ENCODE results near the gene NOC4L. TPM values are rescaled to one million over a fixed set of nuclear protein-coding genes. Genes with fewer than 3 reads are reported as not detected.

NOC4L gene
- total RNA-seq, 1 experiment from 2014 or later = 36.5 TPM

GRCh38 chr12:132095520-132096409, 48.5 kb upstream of the NOC4L start:
- no peak overlapping the region for H4K91ac ChIP-seq (ENCODE audit: insufficient read length, low read depth, low read length)
- no peak overlapping the region for H3K27ac ChIP-seq (ENCODE audit: insufficient read length, low read depth, low read length)
- Mint-ChIP-seq H3K4me1 (peaks cover 0 to 6% of the 10 kb centered on the region in 2 experiments; a peak in 1 of 4 replicates), H3K4me3 (no peak overlapping the region), H3K9me3 (peaks cover 11 to 14% of the 10 kb centered on the region in 2 experiments), H3K27me3 (ENCODE audit: low read depth) (no peaks in the 10 kb centered on the region), H3K27ac (peak overlapping the region in 1 of 3 experiments; percentile 46; a peak in 3 of 7 replicates), H3K36me3 (ENCODE audit: insufficient read depth in 1 of 3, low read depth in 3 of 3) (peaks cover 33 to 72% (median 58%) of the 10 kb centered on the region in 3 experiments)
- no peak overlapping the region for H4K5ac ChIP-seq (ENCODE audit: insufficient read length, low read depth, low read length)
- no peaks in the 10 kb centered on the region for H3K9me3 ChIP-seq (ENCODE audit: control insufficient read depth, low read depth, low read length)
- H2BK5ac ChIP-seq (ENCODE audit: insufficient read length, low read length) = no peak overlapping the region
- no peak overlapping the region for H2AK5ac ChIP-seq (ENCODE audit: insufficient read length, low read length)
- H2BK20ac ChIP-seq (ENCODE audit: low read depth, low read length, poor library complexity, severe bottlenecking) = no peak overlapping the region
- no peak for TF ChIP-seq CTCF (conservative IDR thresholded peaks at IDR 0.05)
- no peak overlapping the region for H3K14ac ChIP-seq (ENCODE audit: insufficient read depth, low read length)
- H3K56ac ChIP-seq (ENCODE audit: insufficient read length, low read depth, low read length) = no peak overlapping the region
- no peaks in the 10 kb centered on the region for H3K4me1 ChIP-seq (ENCODE audit: insufficient read depth, low read length)
- no peaks in the 10 kb centered on the region; the same call in 1 of the 2 replicates for H3K79me2 ChIP-seq (ENCODE audit: insufficient read depth, low read length)
- no peak overlapping the region for H3K4me2 ChIP-seq (ENCODE audit: insufficient read depth, insufficient read length, low read length)
- no peak overlapping the region for H3K23ac ChIP-seq (ENCODE audit: insufficient read length, low read depth, low read length)
- H3K4ac ChIP-seq (ENCODE audit: low read depth, low read length) = no peak overlapping the region
- no peak overlapping the region for H2BK120ac ChIP-seq (ENCODE audit: low read depth, low read length, poor library complexity, severe bottlenecking)
- no peaks in the 10 kb centered on the region for H3K79me1 ChIP-seq (ENCODE audit: insufficient read depth, low read depth, low read length, poor library complexity, severe bottlenecking)
- H3K9ac ChIP-seq (ENCODE audit: extremely low read depth, insufficient read length, low read length) = no peak overlapping the region
- H2BK12ac ChIP-seq (ENCODE audit: insufficient read length, low read depth, low read length) = no peak overlapping the region
- H2AFZ ChIP-seq (ENCODE audit: low read length) = no peak overlapping the region
- H4K8ac ChIP-seq (replicated peaks; ENCODE audit: insufficient read length, low read depth, low read length) = no peak overlapping the region
- H3K18ac ChIP-seq (ENCODE audit: insufficient read length, low read depth, low read length) = no peak overlapping the region
- no peaks in the 10 kb centered on the region for H3K23me2 ChIP-seq (ENCODE audit: insufficient read length, low read depth, low read length, poor library complexity, severe bottlenecking)
- no peak overlapping the region for H3T11ph ChIP-seq (ENCODE audit: low read length)
- no peaks in the 10 kb centered on the region for H3K27me3 ChIP-seq (ENCODE audit: insufficient read depth, low read length)
- no peaks in the 10 kb centered on the region for H4K20me1 ChIP-seq (ENCODE audit: control insufficient read depth, insufficient read depth, insufficient read length)
- H2BK15ac ChIP-seq (ENCODE audit: low read depth, low read length) = no peak overlapping the region
- DNase-seq = no peak
- no CpG with 5 or more reads among the region's 11 CpGs for WGBS (ENCODE audit: extremely low coverage, insufficient read length, low lambda C conversion rate)
